ENCODE results near the gene DNAH14.

DNA sequence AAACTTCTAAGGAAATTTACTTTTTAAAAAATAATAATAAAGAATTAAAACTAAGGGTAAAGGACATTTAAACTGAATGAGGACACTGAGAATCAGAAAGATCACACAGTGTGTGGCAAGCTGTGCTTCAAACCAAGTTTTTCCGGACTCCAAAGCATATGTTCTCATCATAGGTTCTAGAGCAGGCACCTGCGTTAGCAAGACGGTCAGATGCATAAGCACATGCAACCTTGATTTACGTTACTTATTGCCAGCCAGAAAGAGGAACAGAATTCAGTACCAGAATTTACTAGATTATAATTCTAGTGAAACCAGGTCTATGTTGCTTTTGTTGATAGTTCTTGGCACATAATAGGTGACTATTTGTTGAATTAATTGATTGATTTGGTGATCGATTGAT is 504.6 kb downstream of the DNAH14 start:
- TF ChIP-seq GATA2 (IDR thresholded peaks at IDR 0.05; ENCODE audit: low read depth, low read length) (no peak), GATA3 (IDR thresholded peaks at IDR 0.05; ENCODE audit: low read depth, low read length) (no peak)
